Esophagus squamous epithelium (tissue), 5 donors: Measurements from ENCODE around the gene MTARC1. TPM values are rescaled to one million over a fixed set of nuclear protein-coding genes. Genes with fewer than 3 reads are reported as not detected.
A peak's percentile ranks its signal among the peaks of the same experiment; 100 is the strongest.

Experiments
- DNase-seq: peaks from one replicate; lab custom pipeline; 2025; lab: John Stamatoyannopoulos, UW
- H3K27ac ChIP-seq, 4 donors: fragments of 200-600 bp; sonication (generic); one replicate each; pipeline ENCODE4 v1.5.1; 2016 to 2019; ENCODE audit warnings: mild to moderate bottlenecking in 1 of 4
- H3K27me3 ChIP-seq, 4 donors: fragments of 200-600 bp; sonication (generic); 1 replicate in 3 of 4; 2 replicates in 1 of 4; pipeline versions ENCODE4 v1.5.1 to v1.6.0; 2017 to 2021; ENCODE audit warnings: antibody characterized with exemption in 1 of 4
- H3K36me3 ChIP-seq, 3 donors: fragments of 200-600 bp; sonication (generic); one replicate each; pipeline ENCODE4 v1.5.1; 2016 to 2019
- H3K4me1 ChIP-seq, 3 donors: fragments of 200-600 bp; sonication (generic); one replicate each; pipeline ENCODE4 v1.5.1; 2017 to 2019
- H3K4me3 ChIP-seq, 4 donors: fragments of 200-600 bp; sonication (generic); 1 replicate in 3 of 4; 2 replicates in 1 of 4; pipeline ENCODE4 v1.5.1; 2016 to 2019; ENCODE audit warnings: mild to moderate bottlenecking in 2 of 4, moderate library complexity in 1 of 4
- H3K9me3 ChIP-seq, 3 donors: fragments of 200-600 bp; sonication (generic); one replicate each; pipeline ENCODE4 v1.5.1; 2016 to 2019
- POLR2A ChIP-seq, 4 donors: fragments of 450-650 bp; IDR thresholded peaks; one replicate each; pipeline ENCODE4 v1.6.1; 2017; ENCODE audit warnings: antibody characterized with exemption in 4 of 4, mild to moderate bottlenecking in 4 of 4, moderate library complexity in 3 of 4
- WGBS, 2 donors: methylation state at CpG; one replicate each; pipeline ENCODE4 v1.1.5; 2018; 5-methylcytosine and 5-hydroxymethylcytosine counted together
- intact Hi-C: fragments of 100-400 bp; cut with DNase I; formaldehyde crosslinking; loops from one replicate; pipeline ENCODE4 v1.15.0; 2022
- total RNA-seq, 4 donors: library from RNA; depleted of rRNA; stranded (reverse); fragments of >200 nt; gene quantifications; one replicate each; pipeline ENCODE4 v1.1.0, GENCODE V29; 2016
- TF ChIP-seq, protein P1 (sequence below), 6 experiments: fragments of 450-650 bp in 4 of 6; fragments of 200-600 bp in 2 of 6; sonication (generic) in 2 of 6; IDR thresholded peaks; one replicate each; pipeline ENCODE4 v1.5.1; 2016 to 2019; ENCODE audit warnings: antibody characterized with exemption in 6 of 6, mild to moderate bottlenecking in 4 of 6, moderate library complexity in 4 of 6
- donor health status: DM: yes; HTN: yes; CAD: no.

Gene MTARC1
- total RNA-seq, 4 donors from 2014 or later = 2.3 to 12.2 (median 4.9) TPM

DNA sequence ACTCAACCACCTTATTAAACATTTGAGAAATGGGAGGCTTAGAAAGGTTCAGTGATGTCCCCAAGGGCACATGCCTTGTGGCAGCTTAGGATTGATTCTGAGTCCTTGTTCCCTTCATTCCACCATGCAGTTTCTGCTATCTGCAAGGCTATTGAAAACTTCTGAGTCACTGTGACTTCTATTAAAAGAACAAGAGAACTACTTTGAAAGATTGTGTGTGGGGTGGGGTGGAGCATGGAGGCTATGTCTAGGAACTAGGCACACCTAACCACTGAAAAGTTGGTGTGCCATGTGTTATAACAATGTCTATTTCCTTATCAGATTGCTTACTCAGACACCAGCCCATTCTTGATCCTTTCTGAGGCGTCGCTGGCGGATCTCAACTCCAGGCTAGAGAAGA lies 10.8 kb downstream of the MTARC1 start:
- intact Hi-C loops = no loop called here
- H3K36me3 ChIP-seq = peaks cover 0 to 32% (median 0%) of the 10 kb centered on the region in 3 donors
- WGBS, 2 donors = 77 to 88% methylated on average over 3 of the region's 3 CpGs
- H3K4me3 ChIP-seq = no peak overlapping the region
- TF ChIP-seq POLR2A (IDR thresholded peaks at IDR 0.05) = no peak
- TF ChIP-seq, protein P1, sequence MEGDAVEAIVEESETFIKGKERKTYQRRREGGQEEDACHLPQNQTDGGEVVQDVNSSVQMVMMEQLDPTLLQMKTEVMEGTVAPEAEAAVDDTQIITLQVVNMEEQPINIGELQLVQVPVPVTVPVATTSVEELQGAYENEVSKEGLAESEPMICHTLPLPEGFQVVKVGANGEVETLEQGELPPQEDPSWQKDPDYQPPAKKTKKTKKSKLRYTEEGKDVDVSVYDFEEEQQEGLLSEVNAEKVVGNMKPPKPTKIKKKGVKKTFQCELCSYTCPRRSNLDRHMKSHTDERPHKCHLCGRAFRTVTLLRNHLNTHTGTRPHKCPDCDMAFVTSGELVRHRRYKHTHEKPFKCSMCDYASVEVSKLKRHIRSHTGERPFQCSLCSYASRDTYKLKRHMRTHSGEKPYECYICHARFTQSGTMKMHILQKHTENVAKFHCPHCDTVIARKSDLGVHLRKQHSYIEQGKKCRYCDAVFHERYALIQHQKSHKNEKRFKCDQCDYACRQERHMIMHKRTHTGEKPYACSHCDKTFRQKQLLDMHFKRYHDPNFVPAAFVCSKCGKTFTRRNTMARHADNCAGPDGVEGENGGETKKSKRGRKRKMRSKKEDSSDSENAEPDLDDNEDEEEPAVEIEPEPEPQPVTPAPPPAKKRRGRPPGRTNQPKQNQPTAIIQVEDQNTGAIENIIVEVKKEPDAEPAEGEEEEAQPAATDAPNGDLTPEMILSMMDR (IDR thresholded peaks at IDR 0.05) = no peak
- DNase-seq = no peak
- H3K9me3 ChIP-seq = no peaks in the 10 kb centered on the region
- no peak overlapping the region for H3K27ac ChIP-seq
- H3K4me1 ChIP-seq = no peaks in the 10 kb centered on the region
- H3K27me3 ChIP-seq = no peaks in the 10 kb centered on the region

DNA sequence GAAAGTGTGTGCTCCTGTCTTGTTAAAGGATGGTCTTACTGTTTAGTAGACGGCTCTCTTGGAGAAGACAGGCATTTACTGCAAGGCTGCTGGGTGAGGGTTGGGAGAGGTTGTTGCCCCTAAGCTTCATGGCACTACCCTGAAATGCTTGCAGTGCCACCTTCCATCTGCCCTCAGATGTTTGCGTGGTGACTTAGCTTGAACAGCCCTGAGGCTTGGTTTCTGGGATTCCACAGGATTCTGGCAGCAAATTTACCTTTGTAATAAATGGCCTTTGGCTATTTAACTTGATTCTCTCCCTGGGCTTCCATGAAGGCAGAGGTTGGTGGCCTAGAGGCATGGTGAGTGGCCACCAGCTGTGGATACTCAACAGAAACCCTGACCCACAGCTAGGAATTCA lies 11.6 kb downstream of the MTARC1 start:
- Histone ChIP-seq H3K36me3 (peaks cover 0 to 36% (median 0%) of the 10 kb centered on the region in 3 donors), H3K27ac (no peak overlapping the region)
- intact Hi-C loops = no loop called here

DNA sequence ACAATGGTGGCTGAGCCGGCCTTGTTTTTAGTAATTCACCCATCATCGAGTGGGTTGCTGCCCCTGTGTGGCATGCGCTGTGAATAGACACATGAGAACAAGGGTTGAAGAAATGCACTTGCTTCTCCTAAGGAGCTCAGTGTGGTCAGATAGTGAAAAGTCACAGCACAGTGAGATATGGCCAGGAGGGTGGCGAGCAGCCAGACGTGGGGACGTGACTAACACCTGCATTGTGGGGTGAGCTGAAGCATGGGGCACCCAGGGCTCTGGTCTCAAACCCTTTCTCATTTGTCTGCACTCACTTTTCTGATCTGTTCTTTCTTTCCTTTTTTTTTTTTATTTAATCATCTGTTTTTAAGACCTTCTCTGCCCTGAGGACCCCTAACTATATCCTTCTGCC lies 13.5 kb downstream of the MTARC1 start:
- no peaks in the 10 kb centered on the region for H3K27me3 ChIP-seq
- no peak for TF ChIP-seq POLR2A (IDR thresholded peaks at IDR 0.05)
- TF ChIP-seq, protein P1 (IDR thresholded peaks at IDR 0.05) = no peak
- no peak overlapping the region for H3K27ac ChIP-seq
- H3K4me3 ChIP-seq = no peak overlapping the region
- DNase-seq = no peak
- intact Hi-C loops = no loop called here
- peaks cover 0 to 5% (median 0%) of the 10 kb centered on the region in 3 donors for H3K4me1 ChIP-seq
- H3K9me3 ChIP-seq = no peaks in the 10 kb centered on the region
- H3K36me3 ChIP-seq = peaks cover 0 to 36% (median 0%) of the 10 kb centered on the region in 3 donors
- WGBS, 2 donors = 78 to 86% methylated on average over 6 of the region's 6 CpGs

More for the DNA sequence above, 11.6 kb downstream of the MTARC1 start:
- 74 to 88% methylated on average over 2 of the region's 2 CpGs for WGBS, 2 donors
- Histone ChIP-seq H3K27me3 (no peaks in the 10 kb centered on the region), H3K4me1 (peaks cover 0 to 3% (median 0%) of the 10 kb centered on the region in 3 donors), H3K4me3 (no peak overlapping the region), H3K9me3 (no peaks in the 10 kb centered on the region)
- TF ChIP-seq POLR2A (IDR thresholded peaks at IDR 0.05) = no peak
- TF ChIP-seq, protein P1 (IDR thresholded peaks at IDR 0.05) = no peak
- no peak for DNase-seq

DNA sequence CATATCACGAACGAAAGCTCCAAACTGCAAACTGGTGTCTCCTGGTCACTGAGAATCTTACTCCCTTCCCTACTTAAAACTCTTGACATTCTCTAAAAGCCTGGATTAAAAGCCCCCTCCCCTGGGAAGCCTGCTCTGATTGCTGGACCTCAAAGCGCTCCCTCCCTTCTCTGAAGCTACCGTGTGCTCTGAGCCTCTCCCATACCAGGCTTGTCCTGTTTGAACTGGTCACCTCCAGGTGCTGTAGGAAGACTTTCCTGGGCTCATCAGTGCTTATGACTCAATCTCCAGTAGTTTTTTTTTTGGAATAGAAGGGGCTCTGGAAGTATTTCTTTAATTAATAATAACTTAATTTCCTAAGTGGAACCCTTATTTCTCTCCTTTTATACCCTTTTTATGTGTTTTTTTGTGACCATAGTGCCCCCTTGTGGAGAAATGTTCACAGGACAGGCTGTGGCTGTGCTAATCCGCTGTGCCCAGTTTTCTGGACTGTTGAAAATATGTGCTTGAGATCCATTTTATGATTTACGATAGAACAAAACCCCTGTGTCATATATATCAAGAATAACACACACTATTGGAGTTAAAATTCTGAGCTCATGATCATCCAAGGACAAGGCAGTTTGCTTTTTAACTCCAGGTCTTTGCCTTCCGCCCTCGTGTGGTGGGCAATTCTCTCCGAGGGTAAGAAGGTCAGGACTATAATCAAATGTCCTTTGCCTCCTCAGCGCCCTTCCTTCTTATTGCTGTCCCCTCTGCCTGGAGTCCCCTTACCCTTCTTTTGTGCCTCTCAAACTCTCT lies 16.9 kb downstream of the MTARC1 start:
- Histone ChIP-seq H3K27ac (peak overlapping the region in 3 of 4 donors; percentile 53 to 77 (median 59)), H3K9me3 (no peaks in the 10 kb centered on the region), H3K4me1 (peaks cover 0 to 5% (median 0%) of the 10 kb centered on the region in 3 donors), H3K36me3 (peaks cover 0 to 17% (median 0%) of the 10 kb centered on the region in 3 donors), H3K4me3 (no peak overlapping the region), H3K27me3 (no peaks in the 10 kb centered on the region)
- 62 to 66% methylated on average over 9 to 10 of the region's 10 CpGs for WGBS, 2 donors
- TF ChIP-seq POLR2A (IDR thresholded peaks at IDR 0.05) = no peak
- TF ChIP-seq, protein P1 (IDR thresholded peaks at IDR 0.05) = peak; percentile 58 to 79 (median 66)
- no peak for DNase-seq
- intact Hi-C loops = no loop called here

DNA sequence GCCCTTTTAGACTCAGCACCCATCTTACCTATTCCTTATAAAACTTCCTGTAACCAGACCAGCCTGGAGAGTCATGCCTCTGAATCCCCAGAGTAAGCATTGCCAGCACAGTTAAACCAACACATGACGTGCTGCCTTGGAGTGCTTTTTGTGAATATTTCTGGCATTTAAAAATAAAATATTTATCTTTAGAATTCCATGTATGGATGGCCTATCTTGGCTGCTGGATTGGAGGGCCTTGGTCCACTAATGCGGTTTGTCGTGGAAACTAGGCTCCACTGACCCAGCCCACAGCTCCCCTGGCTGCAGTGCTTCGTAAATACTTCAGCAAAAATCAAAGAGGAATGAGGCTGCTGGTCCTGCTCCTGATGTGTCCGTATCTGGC lies 17.5 kb downstream of the MTARC1 start:
- peak overlapping the region in 3 of 4 donors; percentile 53 to 77 (median 59) for H3K27ac ChIP-seq
- no peak for DNase-seq
- intact Hi-C loops = no loop called here

More for the DNA sequence above, 17.5 kb downstream of the MTARC1 start:
- Histone ChIP-seq H3K9me3 (no peaks in the 10 kb centered on the region), H3K4me1 (peaks cover 0 to 5% (median 0%) of the 10 kb centered on the region in 3 donors), H3K36me3 (peaks cover 0 to 11% (median 0%) of the 10 kb centered on the region in 3 donors), H3K4me3 (no peak overlapping the region), H3K27me3 (no peaks in the 10 kb centered on the region)
- no peak for TF ChIP-seq POLR2A (IDR thresholded peaks at IDR 0.05)
- TF ChIP-seq, protein P1 (IDR thresholded peaks at IDR 0.05) = peak in 1 of 6 experiments; percentile 3
- 57 to 63% methylated on average over 5 of the region's 5 CpGs for WGBS, 2 donors
